Measurements from ENCODE around the gene FOCAD. TPM values are rescaled to one million over a fixed set of nuclear protein-coding genes. Genes with fewer than 3 reads are reported as not detected.

The FOCAD gene
- total RNA-seq, 1 experiment from 2014 or later = 40.7 TPM

DNA sequence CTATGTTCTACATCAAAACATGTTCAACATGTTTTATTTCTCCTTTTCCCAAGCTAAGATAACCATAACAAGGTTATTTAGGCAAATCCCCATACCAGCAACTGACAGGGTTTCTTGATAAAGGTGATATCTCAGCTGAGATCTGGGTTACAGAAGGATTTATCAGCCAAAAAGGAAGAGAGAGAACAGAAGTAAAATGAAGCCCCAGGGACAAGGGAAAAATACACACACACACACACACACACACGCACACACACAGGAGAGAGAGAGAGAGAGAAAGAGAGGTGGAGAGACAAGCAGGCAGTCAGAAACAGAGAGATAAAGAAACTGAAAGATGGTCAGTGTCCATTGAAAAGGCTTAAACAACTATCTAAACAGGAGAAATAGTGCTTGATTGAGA lies 42.0 kb upstream of the FOCAD start (continued):
- TF ChIP-seq, protein P1, sequence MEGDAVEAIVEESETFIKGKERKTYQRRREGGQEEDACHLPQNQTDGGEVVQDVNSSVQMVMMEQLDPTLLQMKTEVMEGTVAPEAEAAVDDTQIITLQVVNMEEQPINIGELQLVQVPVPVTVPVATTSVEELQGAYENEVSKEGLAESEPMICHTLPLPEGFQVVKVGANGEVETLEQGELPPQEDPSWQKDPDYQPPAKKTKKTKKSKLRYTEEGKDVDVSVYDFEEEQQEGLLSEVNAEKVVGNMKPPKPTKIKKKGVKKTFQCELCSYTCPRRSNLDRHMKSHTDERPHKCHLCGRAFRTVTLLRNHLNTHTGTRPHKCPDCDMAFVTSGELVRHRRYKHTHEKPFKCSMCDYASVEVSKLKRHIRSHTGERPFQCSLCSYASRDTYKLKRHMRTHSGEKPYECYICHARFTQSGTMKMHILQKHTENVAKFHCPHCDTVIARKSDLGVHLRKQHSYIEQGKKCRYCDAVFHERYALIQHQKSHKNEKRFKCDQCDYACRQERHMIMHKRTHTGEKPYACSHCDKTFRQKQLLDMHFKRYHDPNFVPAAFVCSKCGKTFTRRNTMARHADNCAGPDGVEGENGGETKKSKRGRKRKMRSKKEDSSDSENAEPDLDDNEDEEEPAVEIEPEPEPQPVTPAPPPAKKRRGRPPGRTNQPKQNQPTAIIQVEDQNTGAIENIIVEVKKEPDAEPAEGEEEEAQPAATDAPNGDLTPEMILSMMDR (IDR thresholded peaks at IDR 0.05 in 2 of 3, conservative IDR thresholded peaks at IDR 0.05 in 1 of 3; ENCODE audit: borderline replicate concordance in 1 of 3, insufficient read depth in 1 of 3, low read depth in 2 of 3, low read length in 2 of 3) = no peak
- TF ChIP-seq ELF1 (IDR thresholded peaks at IDR 0.05; ENCODE audit: borderline replicate concordance, low read depth) = no peak

DNA sequence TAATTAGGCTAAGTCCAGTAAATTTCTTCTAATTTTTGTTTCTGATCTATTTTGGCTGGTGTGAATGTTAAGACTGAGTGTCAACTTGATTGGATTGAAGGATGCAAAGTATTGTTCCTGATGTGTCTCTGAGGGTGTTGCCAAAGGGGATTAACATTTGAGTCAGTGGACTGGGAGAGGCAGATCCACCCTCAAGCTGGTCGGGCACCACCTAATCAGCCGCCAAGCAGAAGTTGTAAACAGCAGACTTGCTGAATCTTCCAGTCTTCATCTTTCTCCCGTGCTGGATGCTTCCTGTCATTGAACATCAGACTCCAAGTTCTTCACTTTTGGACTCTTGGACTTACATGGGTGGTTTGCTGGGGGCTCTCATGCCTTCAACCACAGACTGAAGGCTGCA lies 40.4 kb upstream of the FOCAD start:
- ATAC-seq = no peak
- ChIA-PET RAD21 (ENCODE audit: low non-redundant PET in 1 of 2, low total read pairs in 2 of 2, uncharacterized antibody in 2 of 2, unreplicated experiment in 2 of 2) (no interaction called here), CTCF (no interaction called here), POLR2A (no interaction called here)
- H3K4me2 ChIP-seq (ENCODE audit: low read length) = no peak overlapping the region
- H3K36me3 ChIP-seq (ENCODE audit: control insufficient read depth in 1 of 2, insufficient read depth in 2 of 2, low read length in 2 of 2) = no peaks in the 10 kb centered on the region
- no peaks in the 10 kb centered on the region for H3K27me3 ChIP-seq (ENCODE audit: insufficient read depth, low read length)
- no peaks in the 10 kb centered on the region for H3K9me2 ChIP-seq (ENCODE audit: insufficient read depth)
- no peak overlapping the region for H3K9ac ChIP-seq (ENCODE audit: low read length)
- H4K20me1 ChIP-seq (ENCODE audit: insufficient read depth) = no peaks in the 10 kb centered on the region
- H3K27ac ChIP-seq (ENCODE audit: low read depth, low read length) = no peak overlapping the region
- BruUV-seq (replicated peaks) = no TSS peak
- H3K9me3 ChIP-seq (ENCODE audit: control insufficient read depth in 1 of 2, insufficient read depth in 1 of 2, low read depth in 1 of 2, low read length in 2 of 2) = no peaks in the 10 kb centered on the region
- peaks cover 3 to 8% of the 10 kb centered on the region in 2 experiments; a peak in 3 of 4 replicates for H3K4me1 ChIP-seq (ENCODE audit: control insufficient read depth in 1 of 2, insufficient read depth in 2 of 2, low read length in 2 of 2)
- H3K79me2 ChIP-seq (ENCODE audit: insufficient read depth, low read length) = no peaks in the 10 kb centered on the region
- TF ChIP-seq ZFX (IDR thresholded peaks at IDR 0.05) = no peak
- no peak for TF ChIP-seq ELF1 (IDR thresholded peaks at IDR 0.05; ENCODE audit: borderline replicate concordance, low read depth)
- TF ChIP-seq, protein P2, sequence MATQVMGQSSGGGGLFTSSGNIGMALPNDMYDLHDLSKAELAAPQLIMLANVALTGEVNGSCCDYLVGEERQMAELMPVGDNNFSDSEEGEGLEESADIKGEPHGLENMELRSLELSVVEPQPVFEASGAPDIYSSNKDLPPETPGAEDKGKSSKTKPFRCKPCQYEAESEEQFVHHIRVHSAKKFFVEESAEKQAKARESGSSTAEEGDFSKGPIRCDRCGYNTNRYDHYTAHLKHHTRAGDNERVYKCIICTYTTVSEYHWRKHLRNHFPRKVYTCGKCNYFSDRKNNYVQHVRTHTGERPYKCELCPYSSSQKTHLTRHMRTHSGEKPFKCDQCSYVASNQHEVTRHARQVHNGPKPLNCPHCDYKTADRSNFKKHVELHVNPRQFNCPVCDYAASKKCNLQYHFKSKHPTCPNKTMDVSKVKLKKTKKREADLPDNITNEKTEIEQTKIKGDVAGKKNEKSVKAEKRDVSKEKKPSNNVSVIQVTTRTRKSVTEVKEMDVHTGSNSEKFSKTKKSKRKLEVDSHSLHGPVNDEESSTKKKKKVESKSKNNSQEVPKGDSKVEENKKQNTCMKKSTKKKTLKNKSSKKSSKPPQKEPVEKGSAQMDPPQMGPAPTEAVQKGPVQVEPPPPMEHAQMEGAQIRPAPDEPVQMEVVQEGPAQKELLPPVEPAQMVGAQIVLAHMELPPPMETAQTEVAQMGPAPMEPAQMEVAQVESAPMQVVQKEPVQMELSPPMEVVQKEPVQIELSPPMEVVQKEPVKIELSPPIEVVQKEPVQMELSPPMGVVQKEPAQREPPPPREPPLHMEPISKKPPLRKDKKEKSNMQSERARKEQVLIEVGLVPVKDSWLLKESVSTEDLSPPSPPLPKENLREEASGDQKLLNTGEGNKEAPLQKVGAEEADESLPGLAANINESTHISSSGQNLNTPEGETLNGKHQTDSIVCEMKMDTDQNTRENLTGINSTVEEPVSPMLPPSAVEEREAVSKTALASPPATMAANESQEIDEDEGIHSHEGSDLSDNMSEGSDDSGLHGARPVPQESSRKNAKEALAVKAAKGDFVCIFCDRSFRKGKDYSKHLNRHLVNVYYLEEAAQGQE (IDR thresholded peaks at IDR 0.05; ENCODE audit: low read depth) = no peak
- no peak for TF ChIP-seq POLR2A (IDR thresholded peaks at IDR 0.05; ENCODE audit: borderline replicate concordance, extremely low read depth, insufficient read depth, insufficient read length)
- no peak for TF ChIP-seq EZH2 (IDR thresholded peaks at IDR 0.05)
- no peak for TF ChIP-seq EZH2phosphoT487 (IDR thresholded peaks at IDR 0.05; ENCODE audit: borderline replicate concordance)
- no peak for DNase-seq (ENCODE audit: low read depth, low spot score)
- no peak overlapping the region for H2AFZ ChIP-seq (ENCODE audit: low read depth, low read length, poor library complexity, severe bottlenecking)
- no peak overlapping the region for H3K4me3 ChIP-seq (replicated peaks in 1 of 2; ENCODE audit: low read depth in 1 of 2, low read length in 2 of 2)
- intact Hi-C loops (cut with micrococcal nuclease) = no loop called here

All from HCT116 (cell line).